ENCODE data around the gene INA. TPM values are rescaled to one million over a fixed set of nuclear protein-coding genes. Genes with fewer than 3 reads are reported as not detected.
"Not testable (repeated sequence)": the region's sequence is repeated elsewhere in the genome, so short reads cannot be mapped to it uniquely, and the experiment has no call there.

The INA gene
- total RNA-seq, 2 donors from 2014 or later: 0.14 to 2.0 TPM

DNA sequence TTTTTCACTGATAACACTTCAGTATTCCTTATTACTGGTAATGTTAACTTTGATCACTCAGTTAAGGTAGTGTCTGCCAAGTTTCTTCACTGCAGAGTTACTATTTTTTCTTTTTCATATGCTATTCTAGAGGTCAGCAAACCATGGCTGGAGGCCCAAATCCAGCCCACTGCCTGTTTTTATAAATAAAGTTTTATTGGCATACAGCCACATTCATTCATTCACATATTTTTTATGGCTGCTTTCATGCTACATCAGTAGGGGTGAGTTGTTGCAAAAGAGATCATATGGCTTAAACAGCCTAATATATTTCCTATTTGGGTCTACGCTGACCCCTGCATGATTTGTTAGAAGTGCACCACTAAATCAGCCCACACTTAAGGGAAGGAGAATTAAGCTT lies 20.3 kb upstream of the INA start:
- intact Hi-C loops (cut with DNase I): no loop called here
- H3K4me1 ChIP-seq (replicated peaks): no peaks in the 10 kb centered on the region
- no peak overlapping the region for H3K27ac ChIP-seq
- DNase-seq (ENCODE audit: low spot score): no peak
- TF ChIP-seq CTCF (IDR thresholded peaks at IDR 0.05) (no peak), POLR2AphosphoS5 (IDR thresholded peaks at IDR 0.05) (no peak), POLR2A (IDR thresholded peaks at IDR 0.05) (no peak)
- H3K4me3 ChIP-seq: no peak overlapping the region
- no peaks in the 10 kb centered on the region for H3K9me3 ChIP-seq
- 97% methylated on average over 1 of the region's 1 CpG for WGBS
- H3K36me3 ChIP-seq: no peaks in the 10 kb centered on the region
- no peaks in the 10 kb centered on the region for H3K27me3 ChIP-seq (replicated peaks; ENCODE audit: insufficient read depth)

GRCh38 chr10:103257812-103258211 lies 19.1 kb upstream of the INA start:
- Histone ChIP-seq H3K4me1 (replicated peaks) (no peaks in the 10 kb centered on the region), H3K4me3 (no peak overlapping the region), H3K27me3 (replicated peaks; ENCODE audit: insufficient read depth) (no peaks in the 10 kb centered on the region), H3K9me3 (no peaks in the 10 kb centered on the region), H3K36me3 (no peaks in the 10 kb centered on the region), H3K27ac (no peak overlapping the region)
- intact Hi-C loops (cut with DNase I): no loop called here
- TF ChIP-seq POLR2A (IDR thresholded peaks at IDR 0.05) (no peak), CTCF (IDR thresholded peaks at IDR 0.05) (no peak), POLR2AphosphoS5 (IDR thresholded peaks at IDR 0.05) (no peak)
- no peak for DNase-seq (ENCODE audit: low spot score)

- 95% methylated on average over 4 of the region's 4 CpGs for WGBS
- intact Hi-C loops (cut with DNase I): not testable (repeated sequence)
Measured at GRCh38 chr10:103258928-103259327, 18.0 kb upstream of the INA start.

GRCh38 chr10:103259989-103260388 lies 16.9 kb upstream of the INA start:
- no peaks in the 10 kb centered on the region for H3K4me1 ChIP-seq (replicated peaks)
- H3K4me3 ChIP-seq: no peak overlapping the region
- WGBS: 88% methylated on average over 5 of the region's 5 CpGs
- H3K27me3 ChIP-seq (replicated peaks; ENCODE audit: insufficient read depth): no peaks in the 10 kb centered on the region
- TF ChIP-seq POLR2A (IDR thresholded peaks at IDR 0.05) (no peak), CTCF (IDR thresholded peaks at IDR 0.05) (no peak), POLR2AphosphoS5 (IDR thresholded peaks at IDR 0.05) (no peak)
- H3K36me3 ChIP-seq: no peaks in the 10 kb centered on the region
- intact Hi-C loops (cut with DNase I): no loop called here
- DNase-seq (ENCODE audit: low spot score): no peak
- no peaks in the 10 kb centered on the region for H3K9me3 ChIP-seq
- H3K27ac ChIP-seq: no peak overlapping the region

More at GRCh38 chr10:103258928-103259327, 18.0 kb upstream of the INA start:
- not testable (repeated sequence) for H3K27ac ChIP-seq; DNase-seq (ENCODE audit: low spot score); H3K4me1 ChIP-seq (replicated peaks); H3K27me3 ChIP-seq (replicated peaks; ENCODE audit: insufficient read depth); H3K4me3 ChIP-seq; H3K9me3 ChIP-seq; H3K36me3 ChIP-seq

DNA sequence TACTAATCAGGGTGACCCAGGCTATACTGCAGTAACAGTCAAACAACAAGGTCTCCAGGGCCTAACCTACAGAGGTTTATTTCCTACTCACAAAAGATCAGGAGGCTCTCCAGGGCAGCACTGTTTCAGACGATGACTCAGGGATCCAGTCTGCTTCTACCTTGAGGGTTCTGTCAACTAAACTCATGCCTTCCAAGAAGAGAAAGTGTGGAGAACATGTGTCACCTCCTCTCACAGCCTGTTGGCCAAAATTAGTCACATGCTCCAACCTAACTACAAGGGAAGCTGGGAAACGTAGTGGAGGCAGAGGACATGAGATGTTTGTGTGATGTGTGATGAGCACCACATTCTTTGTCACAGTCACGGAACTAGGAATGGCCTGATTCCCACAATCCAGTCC lies 14.7 kb upstream of the INA start:
- no peaks in the 10 kb centered on the region for H3K36me3 ChIP-seq
- DNase-seq (ENCODE audit: low spot score): no peak
- H3K4me1 ChIP-seq (replicated peaks): no peaks in the 10 kb centered on the region
- no peak for TF ChIP-seq CTCF (IDR thresholded peaks at IDR 0.05)
- no peak for TF ChIP-seq POLR2A (IDR thresholded peaks at IDR 0.05)
- TF ChIP-seq POLR2AphosphoS5 (IDR thresholded peaks at IDR 0.05): no peak
- H3K4me3 ChIP-seq: no peak overlapping the region
- H3K27me3 ChIP-seq (replicated peaks; ENCODE audit: insufficient read depth): no peaks in the 10 kb centered on the region
- intact Hi-C loops (cut with DNase I): no loop called here
- 67% methylated on average over 3 of the region's 3 CpGs for WGBS
- no peak overlapping the region for H3K27ac ChIP-seq
- no peaks in the 10 kb centered on the region for H3K9me3 ChIP-seq
